IPS-18c (cell line): ENCODE results near the gene NAP1L5.

Source experiments
- H3K4me3 ChIP-seq: 2 replicates; pipeline ENCODE4 v1.7.0; 2013; ENCODE audit warnings: low read depth, mild to moderate bottlenecking, low read length, moderate library complexity; ENCODE audit not compliant: insufficient read depth
- H3K9me3 ChIP-seq: one replicate; pipeline ENCODE4 v1.6.1; 2013; ENCODE audit warnings: mild to moderate bottlenecking, low read length, moderate library complexity; ENCODE audit not compliant: control insufficient read depth, insufficient read depth

The NAP1L5 gene

GRCh38 chr4:88728146-88728545 is 30.5 kb upstream of the NAP1L5 start:
- Histone ChIP-seq H3K4me3 (no peak overlapping the region), H3K9me3 (no peaks in the 10 kb centered on the region)

GRCh38 chr4:88725986-88726385 is 28.4 kb upstream of the NAP1L5 start:
- no peaks in the 10 kb centered on the region for H3K9me3 ChIP-seq
- no peak overlapping the region for H3K4me3 ChIP-seq

GRCh38 chr4:88725143-88725542 is 27.5 kb upstream of the NAP1L5 start:
- no peaks in the 10 kb centered on the region for H3K9me3 ChIP-seq
- no peak overlapping the region for H3K4me3 ChIP-seq

- Histone ChIP-seq H3K4me3 (no peak overlapping the region), H3K9me3 (no peaks in the 10 kb centered on the region)
Measured at GRCh38 chr4:88724406-88724805, 26.8 kb upstream of the NAP1L5 start.

GRCh38 chr4:88722828-88723227 is 25.2 kb upstream of the NAP1L5 start:
- Histone ChIP-seq H3K4me3 (no peak overlapping the region), H3K9me3 (no peaks in the 10 kb centered on the region)

- no peak overlapping the region for H3K4me3 ChIP-seq
- no peaks in the 10 kb centered on the region for H3K9me3 ChIP-seq
Measured at GRCh38 chr4:88722276-88722780, 24.7 kb upstream of the NAP1L5 start.

- Histone ChIP-seq H3K9me3 (no peaks in the 10 kb centered on the region), H3K4me3 (no peak overlapping the region)
Measured at GRCh38 chr4:88720451-88721428, 23.1 kb upstream of the NAP1L5 start.

GRCh38 chr4:88719381-88719780 is 21.8 kb upstream of the NAP1L5 start:
- H3K9me3 ChIP-seq, result no peaks in the 10 kb centered on the region
- H3K4me3 ChIP-seq, result no peak overlapping the region

- H3K4me3 ChIP-seq, result no peak overlapping the region
- no peaks in the 10 kb centered on the region for H3K9me3 ChIP-seq
Measured at GRCh38 chr4:88718098-88718497, 20.5 kb upstream of the NAP1L5 start.

GRCh38 chr4:88713782-88714181 is 16.2 kb upstream of the NAP1L5 start:
- no peaks in the 10 kb centered on the region for H3K9me3 ChIP-seq
- H3K4me3 ChIP-seq, result no peak overlapping the region

GRCh38 chr4:88709989-88710388 is 12.4 kb upstream of the NAP1L5 start:
- Histone ChIP-seq H3K4me3 (no peak overlapping the region), H3K9me3 (no peaks in the 10 kb centered on the region)

- Histone ChIP-seq H3K4me3 (no peak overlapping the region), H3K9me3 (no peaks in the 10 kb centered on the region)
Measured at GRCh38 chr4:88706574-88706973, 8.9 kb upstream of the NAP1L5 start.

- H3K9me3 ChIP-seq, result no peaks in the 10 kb centered on the region
Measured at GRCh38 chr4:88705805-88706492, 8.3 kb upstream of the NAP1L5 start.

GRCh38 chr4:88705223-88705622 is 7.6 kb upstream of the NAP1L5 start:
- no peak overlapping the region for H3K4me3 ChIP-seq

More at GRCh38 chr4:88705805-88706492, 8.3 kb upstream of the NAP1L5 start:
- H3K4me3 ChIP-seq, result no peak overlapping the region

GRCh38 chr4:88702782-88703181 is 5.2 kb upstream of the NAP1L5 start:
- H3K9me3 ChIP-seq, result no peaks in the 10 kb centered on the region
- no peak overlapping the region for H3K4me3 ChIP-seq

More at GRCh38 chr4:88705223-88705622, 7.6 kb upstream of the NAP1L5 start:
- no peaks in the 10 kb centered on the region for H3K9me3 ChIP-seq

- H3K9me3 ChIP-seq, result no peaks in the 10 kb centered on the region
- no peak overlapping the region for H3K4me3 ChIP-seq
Measured at GRCh38 chr4:88698519-88698918, 890 bp upstream of the NAP1L5 start.

GRCh38 chr4:88697141-88697540 is 488 bp downstream of the NAP1L5 start:
- H3K4me3 ChIP-seq, result peak overlapping the region; percentile 60
- no peaks in the 10 kb centered on the region for H3K9me3 ChIP-seq

GRCh38 chr4:88696630-88697029 is 999 bp downstream of the NAP1L5 start:
- Histone ChIP-seq H3K9me3 (no peaks in the 10 kb centered on the region), H3K4me3 (no peak overlapping the region)
